Measurements from ENCODE around the gene ANKFY1.

The ANKFY1 gene

GRCh38 chr17:4221899-4222659 is 41.7 kb downstream of the ANKFY1 start:
- no peak overlapping the region for H3K4me3 ChIP-seq (replicated peaks; ENCODE audit: low read depth, low read length)
- no peak for TF ChIP-seq CTCF (IDR thresholded peaks at IDR 0.05; ENCODE audit: insufficient read depth, low read length, poor library complexity, severe bottlenecking)
- H3K27me3 ChIP-seq (replicated peaks; ENCODE audit: control insufficient read depth, insufficient read depth, low read length) = no peaks in the 10 kb centered on the region
- no peak for DNase-seq (ENCODE audit: extremely low read depth, insufficient read length)
- H3K36me3 ChIP-seq (ENCODE audit: control insufficient read depth, insufficient read depth, low read length) = peaks cover 6% of the 10 kb centered on the region; the same call in 1 of the 2 replicates

GRCh38 chr17:4221163-4221562 is 42.6 kb downstream of the ANKFY1 start:
- DNase-seq (ENCODE audit: extremely low read depth, insufficient read length) = no peak
- TF ChIP-seq CTCF (IDR thresholded peaks at IDR 0.05; ENCODE audit: insufficient read depth, low read length, poor library complexity, severe bottlenecking) = no peak
- Histone ChIP-seq H3K27me3 (replicated peaks; ENCODE audit: control insufficient read depth, insufficient read depth, low read length) (no peaks in the 10 kb centered on the region), H3K4me3 (replicated peaks; ENCODE audit: low read depth, low read length) (no peak overlapping the region), H3K36me3 (ENCODE audit: control insufficient read depth, insufficient read depth, low read length) (peaks cover 7% of the 10 kb centered on the region; the same call in 1 of the 2 replicates)

GRCh38 chr17:4220655-4221054 is 43.1 kb downstream of the ANKFY1 start:
- Histone ChIP-seq H3K36me3 (ENCODE audit: control insufficient read depth, insufficient read depth, low read length) (peaks cover 7% of the 10 kb centered on the region; the same call in 1 of the 2 replicates), H3K4me3 (replicated peaks; ENCODE audit: low read depth, low read length) (no peak overlapping the region), H3K27me3 (replicated peaks; ENCODE audit: control insufficient read depth, insufficient read depth, low read length) (no peaks in the 10 kb centered on the region)
- no peak for DNase-seq (ENCODE audit: extremely low read depth, insufficient read length)
- TF ChIP-seq CTCF (IDR thresholded peaks at IDR 0.05; ENCODE audit: insufficient read depth, low read length, poor library complexity, severe bottlenecking) = no peak

- H3K36me3 ChIP-seq (ENCODE audit: control insufficient read depth, insufficient read depth, low read length) = peaks cover 7% of the 10 kb centered on the region; the same call in 1 of the 2 replicates
- no peaks in the 10 kb centered on the region for H3K27me3 ChIP-seq (replicated peaks; ENCODE audit: control insufficient read depth, insufficient read depth, low read length)
- TF ChIP-seq CTCF (IDR thresholded peaks at IDR 0.05; ENCODE audit: insufficient read depth, low read length, poor library complexity, severe bottlenecking) = no peak
- no peak overlapping the region for H3K4me3 ChIP-seq (replicated peaks; ENCODE audit: low read depth, low read length)
- DNase-seq (ENCODE audit: extremely low read depth, insufficient read length) = no peak
These were observed 44.5 kb downstream of the ANKFY1 start for GRCh38 chr17:4219241-4219640.

GRCh38 chr17:4215882-4216570 is 47.8 kb downstream of the ANKFY1 start:
- no peak for TF ChIP-seq CTCF (IDR thresholded peaks at IDR 0.05; ENCODE audit: insufficient read depth, low read length, poor library complexity, severe bottlenecking)
- peaks cover 3% of the 10 kb centered on the region; the same call in 1 of the 2 replicates for H3K36me3 ChIP-seq (ENCODE audit: control insufficient read depth, insufficient read depth, low read length)
- no peaks in the 10 kb centered on the region for H3K27me3 ChIP-seq (replicated peaks; ENCODE audit: control insufficient read depth, insufficient read depth, low read length)
- DNase-seq (ENCODE audit: extremely low read depth, insufficient read length) = no peak
- H3K4me3 ChIP-seq (replicated peaks; ENCODE audit: low read depth, low read length) = no peak overlapping the region

Measured in GM06990 (cell line).